Mononuclear cell (primary cell): ENCODE results near the gene SIDT1. TPM values are rescaled to one million over a fixed set of nuclear protein-coding genes. Genes with fewer than 3 reads are reported as not detected.

Experiments used
- total RNA-seq: library from RNA; depleted of rRNA; stranded (reverse); fragments of >200 nt; gene quantifications from one replicate; pipeline ENCODE4 v1.2.3, GENCODE V29; 2012

The SIDT1 gene
- total RNA-seq, 1 donor, result 38.5 TPM

Other genes starting within 250 kb of the SIDT1 start
- 5.8 TPM for gene CFAP44, start 91.1 kb upstream of the SIDT1 start, total RNA-seq
- 8.5 TPM for gene SPICE1, start 17.4 kb upstream of the SIDT1 start, total RNA-seq
- 52.1 TPM for gene USF3, start 164.1 kb downstream of the SIDT1 start, total RNA-seq
- 115 TPM for gene NAA50, start 213.7 kb downstream of the SIDT1 start, total RNA-seq
- 30.9 TPM for gene ATP6V1A, start 214.5 kb downstream of the SIDT1 start, total RNA-seq